H9 (cell line): ENCODE data around the gene PLS1. TPM values are rescaled to one million over a fixed set of nuclear protein-coding genes. Genes with fewer than 3 reads are reported as not detected.

ENCODE experiments used
- DNase-seq: peaks from one replicate; pipeline ENCODE4 v3.0.0-alpha.2; 2017
- H2AFZ ChIP-seq: one replicate; pipeline ENCODE4 v1.6.1; 2013; ENCODE audit warnings: mild to moderate bottlenecking, low read length, control low read depth, moderate library complexity
- H2AK5ac ChIP-seq: 2 replicates; pipeline ENCODE4 v1.6.1; 2013; ENCODE audit warnings: low read length, control low read depth, mixed read lengths; ENCODE audit not compliant: insufficient read length
- H2BK120ac ChIP-seq: one replicate; pipeline ENCODE4 v1.6.1; 2013; ENCODE audit warnings: low read depth, mild to moderate bottlenecking, low read length, control low read depth, inconsistent platforms; ENCODE audit not compliant: poor library complexity, severe bottlenecking
- H2BK12ac ChIP-seq: 2 replicates; pipeline ENCODE4 v1.6.1; 2013; ENCODE audit warnings: low read length, control low read depth, mixed read lengths, low read depth; ENCODE audit not compliant: insufficient read length
- H2BK15ac ChIP-seq: 2 replicates; pipeline ENCODE4 v1.6.1; 2013; ENCODE audit warnings: low read depth, low read length, control low read depth
- H2BK20ac ChIP-seq: one replicate; pipeline ENCODE4 v1.6.1; 2013; ENCODE audit warnings: low read depth, mild to moderate bottlenecking, low read length, control low read depth, inconsistent platforms; ENCODE audit not compliant: poor library complexity, severe bottlenecking
- H2BK5ac ChIP-seq: 2 replicates; pipeline ENCODE4 v1.6.1; 2013; ENCODE audit warnings: low read length, control low read depth, mixed read lengths; ENCODE audit not compliant: insufficient read length
- H3K14ac ChIP-seq: 2 replicates; pipeline ENCODE4 v1.6.1; 2013; ENCODE audit warnings: low read length, control low read depth; ENCODE audit not compliant: insufficient read depth
- H3K18ac ChIP-seq: 2 replicates; pipeline ENCODE4 v1.6.1; 2013; ENCODE audit warnings: low read depth, mild to moderate bottlenecking, mixed read lengths, low read length, control low read depth; ENCODE audit not compliant: insufficient read length
- H3K23ac ChIP-seq: 2 replicates; pipeline ENCODE4 v1.6.1; 2013; ENCODE audit warnings: low read length, control low read depth, mixed read lengths, low read depth; ENCODE audit not compliant: insufficient read length
- H3K23me2 ChIP-seq: 2 replicates; pipeline ENCODE4 v1.6.1; 2013; ENCODE audit warnings: low read depth, mild to moderate bottlenecking, mixed read lengths, low read length, control low read depth; ENCODE audit not compliant: insufficient read length, poor library complexity, severe bottlenecking
- H3K27ac ChIP-seq: 2 replicates; pipeline ENCODE4 v1.5.1; 2013; ENCODE audit warnings: low read length, control low read depth, mixed read lengths, low read depth; ENCODE audit not compliant: insufficient read length
- H3K27me3 ChIP-seq: 2 replicates; pipeline ENCODE4 v1.6.1; 2013; ENCODE audit warnings: low read length, control low read depth, inconsistent platforms; ENCODE audit not compliant: insufficient read depth
- H3K4ac ChIP-seq: 2 replicates; pipeline ENCODE4 v1.6.1; 2013; ENCODE audit warnings: low read depth, mild to moderate bottlenecking, control low read depth, inconsistent platforms, low read length, moderate library complexity
- H3K4me1 ChIP-seq: 2 replicates; pipeline ENCODE4 v1.6.1; 2013; ENCODE audit warnings: low read length, control low read depth, inconsistent platforms; ENCODE audit not compliant: insufficient read depth
- H3K4me2 ChIP-seq: 2 replicates; pipeline ENCODE4 v1.6.1; 2013; ENCODE audit warnings: low read length, control low read depth, mixed read lengths; ENCODE audit not compliant: insufficient read length, insufficient read depth
- H3K56ac ChIP-seq: 2 replicates; pipeline ENCODE4 v1.6.1; 2013; ENCODE audit warnings: low read depth, mild to moderate bottlenecking, mixed read lengths, low read length, control low read depth; ENCODE audit not compliant: insufficient read length
- H3K79me1 ChIP-seq: 2 replicates; pipeline ENCODE4 v1.6.1; 2013; ENCODE audit warnings: low read depth, mild to moderate bottlenecking, moderate library complexity, low read length, control low read depth, inconsistent platforms; ENCODE audit not compliant: insufficient read depth, poor library complexity, severe bottlenecking
- H3K79me2 ChIP-seq: 2 replicates; pipeline ENCODE4 v1.6.1; 2013; ENCODE audit warnings: low read length, control low read depth, inconsistent platforms; ENCODE audit not compliant: insufficient read depth
- H3K9ac ChIP-seq: 2 replicates; pipeline ENCODE4 v1.6.1; 2013; ENCODE audit warnings: low read length, control low read depth, mixed read lengths; ENCODE audit not compliant: insufficient read length; ENCODE audit errors: extremely low read depth
- H3K9me3 ChIP-seq: one replicate; pipeline ENCODE4 v1.6.1; 2013; ENCODE audit warnings: low read depth, low read length, inconsistent platforms; ENCODE audit not compliant: control insufficient read depth
- H3T11ph ChIP-seq: one replicate; pipeline ENCODE4 v1.6.1; 2013; ENCODE audit warnings: mild to moderate bottlenecking, low read length, control low read depth, inconsistent platforms
- H4K20me1 ChIP-seq: one replicate; pipeline ENCODE4 v1.6.1; 2013; ENCODE audit not compliant: control insufficient read depth, insufficient read length, insufficient read depth
- H4K5ac ChIP-seq: 2 replicates; pipeline ENCODE4 v1.6.1; 2013; ENCODE audit warnings: low read depth, mild to moderate bottlenecking, mixed read lengths, low read length, control low read depth; ENCODE audit not compliant: insufficient read length
- H4K8ac ChIP-seq: replicated peaks from 2 replicates; pipeline ENCODE4 v1.6.1; 2013; ENCODE audit warnings: low read length, control low read depth, mixed read lengths, low read depth; ENCODE audit not compliant: insufficient read length
- H4K91ac ChIP-seq: 2 replicates; pipeline ENCODE4 v1.6.1; 2013; ENCODE audit warnings: low read depth, mild to moderate bottlenecking, moderate library complexity, mixed read lengths, low read length, control low read depth; ENCODE audit not compliant: insufficient read length
- H3K27ac Mint-ChIP-seq, 3 experiments: 2 replicates in 2 of 3; 3 replicates in 1 of 3; pipeline ENCODE4 v1.8.0; 2020 to 2021; ENCODE audit warnings: mixed read lengths in 3 of 3, mild to moderate bottlenecking in 1 of 3, moderate library complexity in 1 of 3
- H3K27me3 Mint-ChIP-seq: 2 replicates; pipeline ENCODE4 v1.8.0; 2021; ENCODE audit warnings: low read depth, mild to moderate bottlenecking, moderate library complexity, mixed read lengths
- H3K36me3 Mint-ChIP-seq, 3 experiments: 2 replicates in 2 of 3; 3 replicates in 1 of 3; pipeline ENCODE4 v1.8.0; 2020 to 2021; ENCODE audit warnings: low read depth in 3 of 3, mixed read lengths in 3 of 3; ENCODE audit not compliant: insufficient read depth in 1 of 3
- H3K4me1 Mint-ChIP-seq, 2 experiments: 2 replicates each; pipeline ENCODE4 v1.8.0; 2020; ENCODE audit warnings: mixed read lengths in 2 of 2
- H3K4me3 Mint-ChIP-seq, 2 experiments: 2 replicates in 1 of 2; 3 replicates in 1 of 2; pipeline ENCODE4 v1.8.0; 2020 to 2021; ENCODE audit warnings: mild to moderate bottlenecking in 2 of 2, mixed read lengths in 2 of 2, moderate library complexity in 1 of 2
- H3K9me3 Mint-ChIP-seq, 2 experiments: 2 replicates in 1 of 2; 3 replicates in 1 of 2; pipeline ENCODE4 v1.8.0; 2020; ENCODE audit warnings: mild to moderate bottlenecking in 2 of 2, mixed read lengths in 2 of 2, moderate library complexity in 1 of 2
- WGBS: extraction: QIAGEN DNeasy Blood & Tissue Kit; methylation state at CpG from one replicate; pipeline ENCODE4 v1.1.7; 2013; ENCODE audit warnings: missing lambda C conversion rate, low lambda C conversion rate, mixed read lengths; ENCODE audit not compliant: insufficient read length; ENCODE audit errors: extremely low coverage; 5-methylcytosine and 5-hydroxymethylcytosine counted together
- total RNA-seq: library from RNA; stranded (reverse); gene quantifications from 2 replicates; pipeline ENCODE4 v1.2.1, GENCODE V29; 2021
- TF ChIP-seq, protein P1 (sequence below): fragments of 200-600 bp; sonication (generic); conservative IDR thresholded peaks from 3 replicates; pipeline ENCODE4 v1.8.0; 2021; ENCODE audit warnings: antibody characterized with exemption, mild to moderate bottlenecking

Gene PLS1
- total RNA-seq, 1 experiment from 2014 or later, result 20.4 TPM

DNA sequence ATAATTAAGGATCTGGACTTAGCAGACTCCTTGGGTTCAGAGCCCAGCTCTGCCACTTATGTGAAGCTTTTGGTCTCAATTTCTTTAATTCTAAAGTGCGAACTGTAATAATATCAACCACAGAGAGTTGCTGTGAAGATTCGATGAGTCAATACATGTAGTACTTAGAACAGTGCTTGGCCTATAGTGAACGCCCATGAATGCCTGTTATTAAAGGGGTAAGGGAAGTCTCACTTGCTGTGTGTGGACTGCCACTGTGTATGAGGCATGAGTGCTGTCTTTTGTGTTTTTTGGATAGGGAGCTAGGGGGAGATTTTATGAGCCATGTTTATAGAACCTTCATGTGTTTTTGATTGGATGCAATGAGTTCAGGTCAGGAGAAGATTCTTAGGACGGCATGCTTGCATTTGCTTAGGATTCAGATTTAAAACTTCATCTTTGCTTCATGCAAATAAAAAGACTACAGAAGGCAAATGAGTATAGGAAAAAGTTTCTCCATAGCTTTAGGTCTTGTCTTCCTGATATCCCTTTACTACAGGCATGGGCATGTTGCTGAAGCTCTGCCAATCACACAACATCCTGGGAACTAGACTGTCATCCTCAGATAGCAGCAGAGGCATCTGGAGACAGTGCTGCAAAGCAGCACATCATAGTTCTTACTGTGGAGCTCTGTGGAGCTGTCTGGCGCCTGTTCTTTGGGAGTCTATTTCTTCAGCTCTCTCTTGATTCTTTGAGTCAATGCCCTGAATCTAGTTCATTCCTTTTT is 50.0 kb downstream of the PLS1 start:
- Mint-ChIP-seq H3K9me3 (no peaks in the 10 kb centered on the region; a peak in 1 of 5 replicates), H3K36me3 (peaks cover 0 to 2% (median 0%) of the 10 kb centered on the region in 3 experiments; a peak in 1 of 7 replicates), H3K4me3 (no peak overlapping the region), H3K27me3 (no peaks in the 10 kb centered on the region), H3K27ac (peak overlapping the region in 1 of 3 experiments; percentile 34; a peak in 2 of 7 replicates), H3K4me1 (peaks cover 29 to 39% of the 10 kb centered on the region in 2 experiments)
- Histone ChIP-seq H4K5ac (no peak overlapping the region), H3K27me3 (no peaks in the 10 kb centered on the region), H2AFZ (no peak overlapping the region), H2BK5ac (no peak overlapping the region), H3K27ac (no peak overlapping the region), H3K9ac (no peak overlapping the region), H3K9me3 (no peaks in the 10 kb centered on the region), H3K4me1 (peaks cover 15% of the 10 kb centered on the region; the same call in 1 of the 2 replicates), H3K79me2 (no peaks in the 10 kb centered on the region), H4K8ac (no peak overlapping the region), H3K56ac (no peak overlapping the region), H3K14ac (no peak overlapping the region), H2BK20ac (no peak overlapping the region), H2BK120ac (no peak overlapping the region), H4K20me1 (no peaks in the 10 kb centered on the region), H3K18ac (no peak overlapping the region), H3K23ac (no peak overlapping the region), H3K79me1 (no peaks in the 10 kb centered on the region), H2BK15ac (no peak overlapping the region), H2AK5ac (no peak overlapping the region), H3K4ac (no peak overlapping the region), H3K23me2 (no peaks in the 10 kb centered on the region), H3K4me2 (no peak overlapping the region), H3T11ph (no peak overlapping the region), H4K91ac (no peak overlapping the region), H2BK12ac (no peak overlapping the region)
- no CpG with 5 or more reads among the region's 5 CpGs for WGBS
- DNase-seq, result no peak
- TF ChIP-seq, protein P1, sequence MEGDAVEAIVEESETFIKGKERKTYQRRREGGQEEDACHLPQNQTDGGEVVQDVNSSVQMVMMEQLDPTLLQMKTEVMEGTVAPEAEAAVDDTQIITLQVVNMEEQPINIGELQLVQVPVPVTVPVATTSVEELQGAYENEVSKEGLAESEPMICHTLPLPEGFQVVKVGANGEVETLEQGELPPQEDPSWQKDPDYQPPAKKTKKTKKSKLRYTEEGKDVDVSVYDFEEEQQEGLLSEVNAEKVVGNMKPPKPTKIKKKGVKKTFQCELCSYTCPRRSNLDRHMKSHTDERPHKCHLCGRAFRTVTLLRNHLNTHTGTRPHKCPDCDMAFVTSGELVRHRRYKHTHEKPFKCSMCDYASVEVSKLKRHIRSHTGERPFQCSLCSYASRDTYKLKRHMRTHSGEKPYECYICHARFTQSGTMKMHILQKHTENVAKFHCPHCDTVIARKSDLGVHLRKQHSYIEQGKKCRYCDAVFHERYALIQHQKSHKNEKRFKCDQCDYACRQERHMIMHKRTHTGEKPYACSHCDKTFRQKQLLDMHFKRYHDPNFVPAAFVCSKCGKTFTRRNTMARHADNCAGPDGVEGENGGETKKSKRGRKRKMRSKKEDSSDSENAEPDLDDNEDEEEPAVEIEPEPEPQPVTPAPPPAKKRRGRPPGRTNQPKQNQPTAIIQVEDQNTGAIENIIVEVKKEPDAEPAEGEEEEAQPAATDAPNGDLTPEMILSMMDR, result no peak
